CD8-positive, alpha-beta memory T cell (primary cell): ENCODE data around the gene MAP3K19. TPM values are rescaled to one million over a fixed set of nuclear protein-coding genes. Genes with fewer than 3 reads are reported as not detected.
"Not testable (repeated sequence)": the region's sequence is repeated elsewhere in the genome, so short reads cannot be mapped to it uniquely, and the experiment has no call there.

Experiments
- CTCF ChIA-PET: fragments of 350-600 bp; sonication (Branson Sonifier 250); formaldehyde crosslinking; loops from one replicate; lab custom pipeline; 2021; ENCODE audit warnings: antibody characterized with exemption; lab: Charles Lee
- POLR2A ChIA-PET: fragments of 350-600 bp; sonication (Branson Sonifier 250); formaldehyde crosslinking; loops from one replicate; lab custom pipeline; 2021; ENCODE audit warnings: antibody characterized with exemption; lab: Charles Lee
- DNase-seq, 5 donors: peaks; one replicate each; pipeline versions ENCODE4 v3.0.0 to v3.0.0-alpha.2; 2020 to 2022; ENCODE audit warnings: mixed read lengths in 1 of 5
- H3K27ac ChIP-seq: one replicate; pipeline ENCODE4 v1.7.0; 2013; ENCODE audit warnings: low read depth, mild to moderate bottlenecking, low read length, moderate library complexity
- H3K27me3 ChIP-seq: 2 replicates; pipeline ENCODE4 v1.7.0; 2013; ENCODE audit warnings: low read length, mild to moderate bottlenecking; ENCODE audit not compliant: insufficient read depth, poor library complexity, severe bottlenecking
- H3K36me3 ChIP-seq: 2 replicates; pipeline ENCODE4 v1.7.0; 2013; ENCODE audit warnings: mild to moderate bottlenecking, low read length, moderate library complexity; ENCODE audit not compliant: insufficient read depth
- H3K4me1 ChIP-seq: 2 replicates; pipeline ENCODE4 v1.7.0; 2013; ENCODE audit warnings: mild to moderate bottlenecking, low read length, moderate library complexity; ENCODE audit not compliant: insufficient read depth
- H3K4me3 ChIP-seq: 2 replicates; pipeline ENCODE4 v1.7.0; 2013; ENCODE audit warnings: mild to moderate bottlenecking, low read length
- H3K9me3 ChIP-seq: 2 replicates; pipeline ENCODE4 v1.7.0; 2013; ENCODE audit warnings: mild to moderate bottlenecking, low read length
- H3K27ac Mint-ChIP-seq, 8 donors: one replicate each; pipeline ENCODE4 v1.8.0; 2020 to 2021; ENCODE audit warnings: mixed read lengths in 8 of 8, mild to moderate bottlenecking in 6 of 8, inconsistent platforms in 3 of 8, moderate library complexity in 3 of 8
- H3K27me3 Mint-ChIP-seq, 2 donors: one replicate each; pipeline ENCODE4 v1.8.0; 2020 to 2021; ENCODE audit warnings: mixed read lengths in 2 of 2, mild to moderate bottlenecking in 1 of 2, moderate library complexity in 1 of 2
- H3K36me3 Mint-ChIP-seq, 3 donors: one replicate each; pipeline ENCODE4 v1.8.0; 2020 to 2021; ENCODE audit warnings: mixed read lengths in 3 of 3, inconsistent platforms in 1 of 3, mild to moderate bottlenecking in 1 of 3
- H3K4me1 Mint-ChIP-seq, 3 donors: one replicate each; pipeline ENCODE4 v1.8.0; 2020 to 2021; ENCODE audit warnings: mixed read lengths in 3 of 3, inconsistent platforms in 1 of 3, mild to moderate bottlenecking in 1 of 3
- H3K4me3 Mint-ChIP-seq, 7 donors: one replicate each; pipeline ENCODE4 v1.8.0; 2020 to 2021; ENCODE audit warnings: mixed read lengths in 7 of 7, mild to moderate bottlenecking in 6 of 7, moderate library complexity in 4 of 7, inconsistent platforms in 2 of 7
- H3K9me3 Mint-ChIP-seq, 5 donors: one replicate each; pipeline ENCODE4 v1.8.0; 2020 to 2022; ENCODE audit warnings: mixed read lengths in 5 of 5, mild to moderate bottlenecking in 3 of 5, moderate library complexity in 2 of 5, inconsistent platforms in 1 of 5
- polyA plus RNA-seq: library from polyadenylated mRNA; unstranded; fragments of 300-500 nt; fragmentation: Illumina TruSeq; gene quantifications from one replicate; pipeline ENCODE4 v1.2.3, GENCODE V29; 2021
- total RNA-seq, 2 experiments: library from RNA; stranded (reverse); gene quantifications; one replicate each; pipeline ENCODE4 v1.2.3, GENCODE V29; 2021

MAP3K19 gene
- total and polyA plus RNA-seq, 3 experiments from 2014 or later = not detected

GRCh38 chr2:135050132-135050531 is 2.9 kb upstream of the MAP3K19 start:
- no peak overlapping the region for H3K27ac ChIP-seq
- CTCF ChIA-PET = no interaction called here
- peaks cover 30 to 32% (median 31%) of the 10 kb centered on the region in 3 donors for H3K4me1 Mint-ChIP-seq
- peak overlapping the region in 2 of 7 donors; percentile 33 to 74 for H3K4me3 Mint-ChIP-seq
- H3K36me3 ChIP-seq = no peaks in the 10 kb centered on the region
- H3K9me3 ChIP-seq = no peaks in the 10 kb centered on the region
- H3K4me1 ChIP-seq = peaks cover 25% of the 10 kb centered on the region
- H3K4me3 ChIP-seq = no peak overlapping the region
- H3K9me3 Mint-ChIP-seq = peaks cover 0 to 3% (median 0%) of the 10 kb centered on the region in 5 donors
- peak overlapping the region in 2 of 8 donors; percentile 29 to 98 for H3K27ac Mint-ChIP-seq
- peaks cover 5 to 9% of the 10 kb centered on the region in 2 donors for H3K27me3 Mint-ChIP-seq
- no peaks in the 10 kb centered on the region for H3K27me3 ChIP-seq
- POLR2A ChIA-PET = no interaction called here
- DNase-seq = no peak
- H3K36me3 Mint-ChIP-seq = peaks cover 0 to 7% (median 3%) of the 10 kb centered on the region in 3 donors

DNA sequence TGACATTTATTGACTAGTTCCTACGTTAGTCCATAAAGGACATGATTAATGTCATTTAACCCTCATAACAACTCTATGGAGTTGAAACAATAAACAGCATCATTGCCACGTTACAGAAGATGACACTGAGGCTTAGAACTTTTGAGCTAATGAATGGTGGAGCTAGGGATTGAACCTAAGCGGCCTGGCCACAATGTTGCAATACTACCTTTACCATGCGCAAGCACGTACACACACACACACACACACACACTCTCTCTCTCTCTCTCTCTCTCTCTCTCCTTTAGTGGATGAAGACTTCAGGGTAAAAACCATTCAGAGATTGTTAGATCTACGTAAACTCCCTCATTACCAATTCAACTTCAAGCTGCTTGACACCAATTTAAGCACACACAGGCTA is 875 bp upstream of the MAP3K19 start:
- CTCF ChIA-PET = no interaction called here
- Mint-ChIP-seq H3K36me3 (peaks cover 0 to 7% (median 0%) of the 10 kb centered on the region in 3 donors), H3K9me3 (peaks cover 0 to 3% (median 0%) of the 10 kb centered on the region in 5 donors), H3K4me3 (no peak overlapping the region), H3K27ac (no peak overlapping the region), H3K4me1 (peaks cover 11 to 12% (median 12%) of the 10 kb centered on the region in 3 donors), H3K27me3 (peaks cover 12 to 14% of the 10 kb centered on the region in 2 donors)
- H3K4me1 ChIP-seq = peaks cover 6% of the 10 kb centered on the region
- DNase-seq = no peak
- H3K27ac ChIP-seq = no peak overlapping the region
- POLR2A ChIA-PET = interaction anchor here (0.6 kb wide), 1 partner anchor 483 kb away, joined by 3 read pairs; the partner anchor contains the start of gene R3HDM1
- no peaks in the 10 kb centered on the region for H3K36me3 ChIP-seq
- H3K27me3 ChIP-seq = no peaks in the 10 kb centered on the region
- H3K4me3 ChIP-seq = no peak overlapping the region
- H3K9me3 ChIP-seq = no peaks in the 10 kb centered on the region

DNA sequence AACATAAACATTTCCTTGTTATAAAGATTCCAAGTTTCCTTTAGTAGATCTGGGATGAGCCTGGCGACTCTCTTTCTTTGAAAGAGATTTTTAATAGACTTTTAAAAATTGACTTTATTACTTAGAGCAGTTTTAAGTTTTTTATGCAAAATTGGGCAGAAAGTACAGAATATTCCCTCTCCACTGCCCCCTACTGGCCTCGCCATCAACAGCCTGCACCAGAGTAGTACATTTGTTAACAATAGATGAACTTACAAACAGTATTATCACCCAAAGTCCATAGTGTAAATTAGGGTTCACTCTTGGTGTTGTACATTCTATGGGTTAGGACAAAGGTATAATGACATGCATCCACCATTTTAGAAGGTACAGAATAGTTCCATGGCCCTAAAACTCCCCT is 3.9 kb downstream of the MAP3K19 start:
- no peak for DNase-seq
- H3K9me3 ChIP-seq = no peaks in the 10 kb centered on the region
- Mint-ChIP-seq H3K4me3 (no peak overlapping the region), H3K27ac (no peak overlapping the region), H3K9me3 (no peaks in the 10 kb centered on the region), H3K4me1 (no peaks in the 10 kb centered on the region), H3K36me3 (no peaks in the 10 kb centered on the region), H3K27me3 (peaks cover 15 to 30% of the 10 kb centered on the region in 2 donors)
- no peak overlapping the region for H3K4me3 ChIP-seq
- no peaks in the 10 kb centered on the region for H3K36me3 ChIP-seq
- H3K4me1 ChIP-seq = no peaks in the 10 kb centered on the region
- H3K27me3 ChIP-seq = no peaks in the 10 kb centered on the region
- CTCF ChIA-PET = no interaction called here
- POLR2A ChIA-PET = no interaction called here
- no peak overlapping the region for H3K27ac ChIP-seq

- POLR2A ChIA-PET = no interaction called here
- Histone ChIP-seq H3K27ac (no peak overlapping the region), H3K36me3 (no peaks in the 10 kb centered on the region), H3K9me3 (no peaks in the 10 kb centered on the region), H3K4me1 (no peaks in the 10 kb centered on the region), H3K27me3 (no peaks in the 10 kb centered on the region), H3K4me3 (no peak overlapping the region)
- CTCF ChIA-PET = no interaction called here
- H3K4me3 Mint-ChIP-seq = no peak overlapping the region
- peaks cover 5 to 19% of the 10 kb centered on the region in 2 donors for H3K27me3 Mint-ChIP-seq
- no peaks in the 10 kb centered on the region for H3K9me3 Mint-ChIP-seq
- no peaks in the 10 kb centered on the region for H3K36me3 Mint-ChIP-seq
- DNase-seq = no peak
- no peak overlapping the region for H3K27ac Mint-ChIP-seq
- no peaks in the 10 kb centered on the region for H3K4me1 Mint-ChIP-seq
Observed at GRCh38 chr2:135037831-135038230, 9.4 kb downstream of the MAP3K19 start.

DNA sequence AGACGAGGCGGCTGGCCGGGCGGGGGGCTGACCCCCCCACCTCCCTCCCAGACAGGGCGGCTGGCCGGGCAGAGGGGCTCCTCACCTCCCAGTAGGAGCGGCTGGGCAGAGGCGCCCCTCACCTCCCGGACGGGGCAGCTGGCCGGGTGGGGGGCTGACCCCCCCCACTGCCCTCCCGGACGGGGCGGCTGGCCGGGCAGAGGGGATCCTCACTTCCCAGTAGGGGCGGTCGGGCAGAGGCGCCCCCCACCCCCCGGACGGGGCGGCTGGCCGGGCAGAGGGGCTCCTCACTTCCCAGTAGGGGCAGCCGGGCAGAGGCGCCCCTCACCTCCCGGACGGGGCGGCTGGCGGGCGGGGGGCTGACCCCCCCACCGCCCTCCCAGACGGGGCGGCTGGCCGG is 14.0 kb downstream of the MAP3K19 start:
- H3K36me3 Mint-ChIP-seq, DNase-seq, H3K27me3 Mint-ChIP-seq, H3K27ac ChIP-seq, H3K4me3 Mint-ChIP-seq, H3K4me1 ChIP-seq, H3K4me1 Mint-ChIP-seq, H3K27me3 ChIP-seq, H3K27ac Mint-ChIP-seq, H3K9me3 ChIP-seq, H3K4me3 ChIP-seq, CTCF ChIA-PET, POLR2A ChIA-PET, H3K36me3 ChIP-seq, H3K9me3 Mint-ChIP-seq: not testable (repeated sequence)

GRCh38 chr2:135030826-135031225 is 16.4 kb downstream of the MAP3K19 start:
- Mint-ChIP-seq H3K27ac (no peak overlapping the region), H3K4me1 (no peaks in the 10 kb centered on the region), H3K4me3 (no peak overlapping the region), H3K9me3 (no peaks in the 10 kb centered on the region), H3K27me3 (peaks cover 3 to 15% of the 10 kb centered on the region in 2 donors), H3K36me3 (no peaks in the 10 kb centered on the region)
- ChIA-PET CTCF (no interaction called here), POLR2A (no interaction called here)
- DNase-seq = no peak
- Histone ChIP-seq H3K27me3 (no peaks in the 10 kb centered on the region), H3K4me1 (no peaks in the 10 kb centered on the region), H3K4me3 (no peak overlapping the region), H3K27ac (no peak overlapping the region), H3K36me3 (no peaks in the 10 kb centered on the region), H3K9me3 (no peaks in the 10 kb centered on the region)

DNA sequence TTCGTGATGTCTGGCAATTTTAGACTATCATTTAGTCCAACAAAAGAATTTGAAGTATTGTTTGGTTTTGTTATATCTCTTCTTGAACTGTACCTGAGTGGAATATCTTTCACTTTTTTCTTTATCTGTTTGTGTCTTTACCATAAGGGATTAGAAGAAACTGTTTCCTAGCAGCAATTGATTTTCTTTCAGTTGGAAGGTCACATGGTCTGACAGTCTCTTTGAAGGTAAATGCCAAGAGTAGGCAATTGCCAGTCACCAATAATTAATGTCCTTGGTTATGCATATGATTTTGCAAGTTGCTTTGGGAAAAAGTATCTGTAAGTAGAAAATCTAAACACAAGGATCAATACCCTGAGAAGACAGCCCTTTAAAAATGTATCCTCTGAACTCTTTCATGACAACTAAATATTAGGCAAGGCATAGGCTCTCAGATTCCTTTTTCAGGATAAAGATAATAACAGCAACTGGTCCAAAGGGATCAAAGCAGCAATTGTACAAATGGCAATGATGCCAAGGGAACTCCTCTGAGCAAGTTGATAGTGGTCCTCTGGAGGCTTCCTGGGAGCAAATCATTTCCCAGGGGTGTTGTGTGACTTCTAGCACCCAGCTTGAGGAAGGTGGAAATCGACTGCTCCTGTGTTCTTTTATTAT is 17.6 kb downstream of the MAP3K19 start:
- Histone ChIP-seq H3K4me3 (no peak overlapping the region), H3K4me1 (no peaks in the 10 kb centered on the region), H3K27ac (no peak overlapping the region), H3K27me3 (no peaks in the 10 kb centered on the region), H3K36me3 (no peaks in the 10 kb centered on the region), H3K9me3 (no peaks in the 10 kb centered on the region)
- no peaks in the 10 kb centered on the region for H3K4me1 Mint-ChIP-seq
- H3K36me3 Mint-ChIP-seq = peaks cover 0 to 2% (median 0%) of the 10 kb centered on the region in 3 donors
- ChIA-PET CTCF (no interaction called here), POLR2A (no interaction called here)
- peaks cover 3 to 19% of the 10 kb centered on the region in 2 donors for H3K27me3 Mint-ChIP-seq
- H3K4me3 Mint-ChIP-seq = no peak overlapping the region
- H3K9me3 Mint-ChIP-seq = no peaks in the 10 kb centered on the region
- no peak for DNase-seq
- no peak overlapping the region for H3K27ac Mint-ChIP-seq

GRCh38 chr2:135023886-135024485 is 23.3 kb downstream of the MAP3K19 start:
- Mint-ChIP-seq H3K36me3 (peaks cover 0 to 2% (median 0%) of the 10 kb centered on the region in 3 donors), H3K4me1 (no peaks in the 10 kb centered on the region), H3K27me3 (peaks cover 0 to 16% of the 10 kb centered on the region in 2 donors), H3K9me3 (peaks cover 0 to 2% (median 0%) of the 10 kb centered on the region in 5 donors), H3K27ac (peak overlapping the region in 1 of 8 donors; percentile 28), H3K4me3 (no peak overlapping the region)
- H3K36me3 ChIP-seq = no peaks in the 10 kb centered on the region
- H3K4me1 ChIP-seq = no peaks in the 10 kb centered on the region
- no peak for DNase-seq
- no peak overlapping the region for H3K4me3 ChIP-seq
- H3K27me3 ChIP-seq = no peaks in the 10 kb centered on the region
- CTCF ChIA-PET = no interaction called here
- POLR2A ChIA-PET = no interaction called here
- no peaks in the 10 kb centered on the region for H3K9me3 ChIP-seq
- H3K27ac ChIP-seq = no peak overlapping the region
